ENCODE results near the gene HMGA1. TPM values are rescaled to one million over a fixed set of nuclear protein-coding genes. Genes with fewer than 3 reads are reported as not detected.

The HMGA1 gene
- total and polyA plus RNA-seq, 2 of the 13 experiments (the other 11 are each of a cell fraction or from before 2014, with no cell fraction given), result 117 to 145 TPM

- TF ChIP-seq PATZ1 (CRISPR knock-in tag; IDR thresholded peaks at IDR 0.05), result peak; percentile 71
- peak; percentile 72; the same call in 1 of the 2 replicates for TF ChIP-seq PHF21A (CRISPR knock-in tag; IDR thresholded peaks at IDR 0.05)
- peak; percentile 67; the same call in 1 of the 2 replicates for TF ChIP-seq DR1 (CRISPR knock-in tag; IDR thresholded peaks at IDR 0.05)
- peak; percentile 62 for TF ChIP-seq ZBTB26 (CRISPR knock-in tag; IDR thresholded peaks at IDR 0.05; ENCODE audit: borderline replicate concordance)
- TF ChIP-seq SYNCRIP (IDR thresholded peaks at IDR 0.05; ENCODE audit: insufficient read depth, low read depth, low read length), result no peak
These were observed 12.2 kb downstream of the HMGA1 start, which contains the start of gene SMIM29 (continued) for GRCh38 chr6:34248727-34249468.

- Histone ChIP-seq H3K9me3 (ENCODE audit: low read length) (no peaks in the 10 kb centered on the region), H3K9ac (ENCODE audit: insufficient read depth, low read depth, low read length) (peak overlapping the region; percentile 84), H3K27ac (ENCODE audit: extremely low read length, insufficient read depth, low read length) (peak overlapping the region; percentile 51), H3K27me3 (ENCODE audit: control insufficient read depth in 1 of 2, insufficient read depth in 2 of 2, low read length in 2 of 2) (no peaks in the 10 kb centered on the region), H3K4me1 (ENCODE audit: insufficient read depth, low read length) (peaks cover 34% of the 10 kb centered on the region), H3K36me3 (replicated peaks in 1 of 2; ENCODE audit: control insufficient read depth in 1 of 2, insufficient read depth in 2 of 2, low read length in 2 of 2) (0 out of 5 replicates have a peak, but pooled peaks cover 0 to 1% of the 10 kb centered on the region in 2 experiments), H3K4me2 (ENCODE audit: low read depth, low read length) (peak overlapping the region; percentile 81), H4K20me1 (ENCODE audit: insufficient read depth, low read length) (0 out of 2 replicates have a peak, but pooled peaks cover 4% of the 10 kb centered on the region), H3K79me2 (ENCODE audit: insufficient read depth, low read length) (no peaks in the 10 kb centered on the region), H3K4me3 (replicated peaks in 1 of 3; ENCODE audit: insufficient read depth in 1 of 3, low read depth in 2 of 3, low read length in 3 of 3) (peak overlapping the region; percentile 82 to 98 (median 87)), H2AFZ (ENCODE audit: low read length) (no peak overlapping the region)
- FAIRE-seq (no peak), ATAC-seq (peak; percentile 58), DNase-seq (ENCODE audit: low spot score) (no peak)
- BruUV-seq (replicated peaks), result no TSS peak
- intact Hi-C loops (cut with micrococcal nuclease; ENCODE audit: unreplicated experiment) (loop anchor here (1.0 to 5.0 kb wide), 4 partner anchors 53 to 358 kb away; partner anchors contain the start of gene NUDT3), in situ Hi-C loops (cut with HindIII; ENCODE audit: extremely low pct_ligation_motif_present, low pct_unique_long_range_greater_than_20kb) (loop anchor here (5.0 to 25.0 kb wide), 2 partner anchors 168 to 363 kb away; no protein-coding TSS in a partner anchor)
- POLR2A ChIA-PET, result interaction anchor here (0.9 to 5.9 kb wide), 13 partner anchors 13 to 353 kb away, joined by 3 to 100 read pairs (median 6); partner anchors contain the start of genes HMGA1, NUDT3 and RPS10
- CTCF ChIA-PET (ENCODE audit: low intra/inter-chr PET ratio, low total read pairs), result interaction anchor here (0.9 to 1.9 kb wide), 3 partner anchors 143 to 360 kb away, joined by 5 to 27 read pairs (median 6); partner anchors contain the start of gene NUDT3
- 22% methylated on average over 18 of the region's 18 CpGs for WGBS (ENCODE audit: low lambda C conversion rate)
- TF ChIP-seq THAP8 (CRISPR knock-in tag; IDR thresholded peaks at IDR 0.05; ENCODE audit: borderline replicate concordance) (no peak), ZBTB38 (CRISPR knock-in tag; IDR thresholded peaks at IDR 0.05) (peak; percentile 65; the same call in 1 of the 2 replicates), THAP9 (CRISPR knock-in tag; IDR thresholded peaks at IDR 0.05; ENCODE audit: borderline replicate concordance) (0 out of 2 replicates have a peak, but pooled peaks have one; percentile 8), BRF2 (CRISPR knock-in tag; IDR thresholded peaks at IDR 0.05) (no peak)
These were observed 13.0 kb downstream of the HMGA1 start for GRCh38 chr6:34249469-34250261.

All from HepG2 (cell line).